Fibroblast of villous mesenchyme (primary cell): ENCODE data around the gene KARS1. TPM values are rescaled to one million over a fixed set of nuclear protein-coding genes. Genes with fewer than 3 reads are reported as not detected.

Experiments
- DNase-seq: peaks from one replicate; pipeline ENCODE4 v3.0.0-alpha.2; 2010; ENCODE audit warnings: low read depth
- H3K4me3 ChIP-seq: 2 replicates; pipeline ENCODE4 v1.5.1; 2011; ENCODE audit warnings: low read depth, mild to moderate bottlenecking, low read length
- total RNA-seq: library from RNA; depleted of rRNA; stranded (reverse); fragments of >200 nt; gene quantifications from 2 replicates; pipeline ENCODE4 v1.2.3, GENCODE V29; 2012
- TF ChIP-seq, protein P1 (sequence below): IDR thresholded peaks from 2 replicates; pipeline ENCODE4 v1.5.1; 2012; ENCODE audit warnings: low read depth, mild to moderate bottlenecking, low read length; ENCODE audit not compliant: insufficient read depth

Gene KARS1
- total RNA-seq, 1 donor: 157 TPM

DNA sequence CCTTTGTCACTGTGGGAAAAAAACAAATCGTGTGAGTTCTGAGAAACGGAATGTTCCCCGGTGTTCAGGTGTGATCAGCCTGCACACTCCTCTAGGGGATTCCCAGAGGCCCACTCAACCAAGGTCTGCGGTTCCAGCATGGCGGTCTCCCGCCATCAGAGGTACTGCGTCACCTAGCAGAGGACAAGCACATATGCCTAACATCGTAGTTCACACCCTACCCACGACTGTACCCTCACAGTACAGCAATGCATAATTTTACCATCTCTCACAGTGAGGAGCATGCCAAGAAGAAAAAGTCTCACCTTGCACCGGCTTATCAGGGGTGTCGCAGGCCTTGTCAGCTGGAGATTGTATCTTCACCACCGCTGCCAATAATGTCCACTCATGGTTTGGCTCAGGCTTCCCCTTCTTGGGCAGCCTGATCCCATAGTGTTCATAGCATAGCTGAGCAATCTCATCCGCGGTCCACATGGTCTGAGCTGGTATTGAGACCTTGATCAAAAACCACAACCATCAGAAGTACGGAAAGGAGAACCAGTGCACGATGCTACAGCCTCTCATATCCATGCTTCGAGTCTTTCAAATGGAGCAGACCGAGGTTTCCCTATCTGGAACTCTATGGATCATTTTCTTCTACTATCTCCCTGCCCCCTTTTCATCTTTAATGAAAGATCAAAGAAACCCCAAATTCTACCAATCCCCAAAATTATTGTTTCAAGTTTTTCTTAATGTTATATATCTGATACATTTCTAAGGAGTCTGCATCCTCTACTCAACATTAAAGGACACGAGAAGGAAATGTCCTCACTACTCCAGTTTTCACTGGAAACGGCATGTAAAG lies 26.9 kb downstream of the KARS1 start:
- no peak for DNase-seq
- no peak overlapping the region for H3K4me3 ChIP-seq
- TF ChIP-seq, protein P1, sequence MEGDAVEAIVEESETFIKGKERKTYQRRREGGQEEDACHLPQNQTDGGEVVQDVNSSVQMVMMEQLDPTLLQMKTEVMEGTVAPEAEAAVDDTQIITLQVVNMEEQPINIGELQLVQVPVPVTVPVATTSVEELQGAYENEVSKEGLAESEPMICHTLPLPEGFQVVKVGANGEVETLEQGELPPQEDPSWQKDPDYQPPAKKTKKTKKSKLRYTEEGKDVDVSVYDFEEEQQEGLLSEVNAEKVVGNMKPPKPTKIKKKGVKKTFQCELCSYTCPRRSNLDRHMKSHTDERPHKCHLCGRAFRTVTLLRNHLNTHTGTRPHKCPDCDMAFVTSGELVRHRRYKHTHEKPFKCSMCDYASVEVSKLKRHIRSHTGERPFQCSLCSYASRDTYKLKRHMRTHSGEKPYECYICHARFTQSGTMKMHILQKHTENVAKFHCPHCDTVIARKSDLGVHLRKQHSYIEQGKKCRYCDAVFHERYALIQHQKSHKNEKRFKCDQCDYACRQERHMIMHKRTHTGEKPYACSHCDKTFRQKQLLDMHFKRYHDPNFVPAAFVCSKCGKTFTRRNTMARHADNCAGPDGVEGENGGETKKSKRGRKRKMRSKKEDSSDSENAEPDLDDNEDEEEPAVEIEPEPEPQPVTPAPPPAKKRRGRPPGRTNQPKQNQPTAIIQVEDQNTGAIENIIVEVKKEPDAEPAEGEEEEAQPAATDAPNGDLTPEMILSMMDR: no peak

DNA sequence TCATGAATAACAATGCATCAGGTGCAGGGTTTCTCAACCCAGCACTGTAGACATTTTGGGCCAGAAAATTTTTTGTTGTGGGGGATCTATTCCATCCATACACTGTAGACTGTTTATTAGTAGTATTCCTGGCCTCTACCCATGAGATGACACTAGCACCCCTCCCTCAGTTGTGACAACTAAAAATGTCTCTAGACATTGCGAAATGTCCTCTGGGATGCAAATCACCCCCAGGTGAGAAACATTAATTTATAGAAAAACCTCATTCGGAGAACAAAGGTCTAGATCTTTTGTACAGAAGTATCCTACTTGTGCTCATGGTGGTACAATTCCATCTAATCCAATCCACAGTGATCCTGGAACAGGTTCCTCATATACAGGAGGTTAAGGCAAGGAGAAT lies 28.7 kb downstream of the KARS1 start:
- no peak overlapping the region for H3K4me3 ChIP-seq
- DNase-seq: no peak
- TF ChIP-seq, protein P1: no peak

DNA sequence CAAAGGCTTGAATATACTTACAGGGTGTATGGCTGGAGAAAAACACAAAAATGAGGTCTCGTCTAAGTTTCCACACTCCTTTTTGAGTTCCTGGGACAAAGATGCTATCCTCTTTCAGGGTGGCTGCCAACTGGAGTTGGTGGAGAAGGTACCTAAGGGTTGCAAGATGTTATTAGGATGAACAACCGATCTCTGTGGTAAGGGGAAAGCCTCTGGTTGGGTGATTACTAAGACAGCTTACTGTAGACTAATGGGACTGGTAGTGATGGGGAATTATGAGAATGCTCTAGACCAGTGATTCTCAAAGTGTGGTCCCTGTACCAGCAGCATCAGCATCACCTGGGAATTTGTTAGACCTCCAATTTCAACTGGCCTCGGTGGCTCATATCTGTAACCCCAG lies 30.3 kb downstream of the KARS1 start:
- TF ChIP-seq, protein P1: no peak
- H3K4me3 ChIP-seq: no peak overlapping the region
- DNase-seq: no peak

DNA sequence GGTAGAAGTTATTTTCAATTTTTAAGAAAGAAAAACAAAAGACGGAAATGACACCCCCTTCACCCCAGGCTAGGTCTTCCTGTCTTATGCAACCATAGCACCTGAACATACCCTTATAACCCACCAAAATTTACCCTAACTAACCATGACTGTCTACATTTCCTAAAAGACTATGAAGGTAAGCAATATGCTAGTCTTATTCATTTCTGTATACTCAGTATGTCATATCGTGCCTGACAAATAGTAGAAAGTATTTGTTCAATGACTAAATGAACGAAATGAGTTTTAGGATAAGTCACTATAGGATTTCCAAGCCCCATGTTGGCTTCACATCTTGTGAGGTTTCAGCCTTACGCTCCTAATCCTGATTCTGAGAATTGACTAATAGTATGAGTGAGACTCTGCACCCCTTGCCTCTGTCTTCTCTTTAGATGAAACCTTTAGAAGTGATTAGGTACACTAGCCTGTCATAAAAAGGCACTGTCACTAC lies 30.9 kb downstream of the KARS1 start:
- TF ChIP-seq, protein P1: no peak
- no peak overlapping the region for H3K4me3 ChIP-seq
- no peak for DNase-seq

DNA sequence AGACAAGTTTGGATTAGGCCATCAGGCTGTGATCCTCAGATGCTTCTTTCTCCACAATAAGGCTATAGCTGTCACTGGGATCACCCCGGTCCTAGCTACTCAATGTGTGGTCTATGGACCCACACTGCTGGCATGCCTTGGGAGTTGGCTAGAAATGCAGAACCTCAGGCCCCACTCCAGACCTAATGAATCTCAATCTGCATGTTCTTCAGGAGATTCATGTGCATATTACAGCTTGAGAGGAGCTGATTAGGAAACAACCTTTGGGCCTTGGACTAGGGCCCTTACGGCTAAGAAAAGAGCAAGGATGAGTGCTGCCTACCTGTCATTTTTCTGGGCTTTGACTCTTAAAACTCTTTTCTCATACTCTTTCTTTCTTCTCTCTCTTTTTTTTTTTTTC lies 31.8 kb downstream of the KARS1 start:
- H3K4me3 ChIP-seq: no peak overlapping the region
- TF ChIP-seq, protein P1: no peak

DNA sequence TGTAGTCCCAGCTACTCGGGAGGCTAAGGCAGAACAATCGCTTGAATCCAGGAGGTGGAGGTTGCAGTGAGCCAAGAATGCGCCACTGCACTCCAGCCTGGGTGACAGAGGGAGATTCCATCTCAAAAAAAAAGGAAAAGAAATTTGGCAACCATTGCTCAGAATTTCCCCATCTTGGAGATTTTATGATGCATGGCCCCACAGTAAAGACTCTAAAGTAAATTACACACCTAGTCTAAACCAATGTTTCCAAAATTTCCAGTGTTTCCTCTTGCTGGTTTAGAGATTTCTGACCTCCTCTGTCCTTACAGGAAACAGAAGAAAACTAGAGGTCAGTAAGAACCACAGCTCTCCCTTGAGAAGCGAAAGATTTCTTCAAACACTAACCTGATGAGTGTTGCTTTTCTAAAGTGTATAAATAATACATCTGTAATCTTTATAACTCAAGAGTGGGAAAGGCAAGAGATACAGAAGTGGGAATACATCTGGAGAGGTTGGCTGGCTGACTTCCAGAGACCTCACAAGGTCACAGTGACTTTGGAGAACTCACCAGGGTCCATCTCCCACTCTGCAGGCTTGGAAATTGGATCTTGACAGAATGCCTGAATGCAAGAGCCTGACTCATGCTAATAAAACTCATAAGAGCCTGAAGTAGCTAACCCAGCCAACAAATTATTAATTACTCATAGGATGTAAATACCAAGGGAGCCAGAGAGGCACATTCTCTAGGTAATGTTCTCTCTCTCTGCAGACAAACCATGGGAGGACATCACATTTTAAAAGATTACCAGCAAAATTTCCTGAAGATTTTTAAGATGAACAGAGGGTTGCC lies 33.2 kb downstream of the KARS1 start:
- no peak overlapping the region for H3K4me3 ChIP-seq
- DNase-seq: peak; percentile 71
- TF ChIP-seq, protein P1: no peak

More for the DNA sequence above, 31.8 kb downstream of the KARS1 start:
- no peak for DNase-seq
